Tibial nerve (tissue), 4 donors: ENCODE results near the gene ZFP64. TPM values are rescaled to one million over a fixed set of nuclear protein-coding genes. Genes with fewer than 3 reads are reported as not detected.
A peak's percentile ranks its signal among the peaks of the same experiment; 100 is the strongest.
"Not testable (repeated sequence)": the region's sequence is repeated elsewhere in the genome, so short reads cannot be mapped to it uniquely, and the experiment has no call there.

Source experiments
- DNase-seq, 2 donors: peaks; one replicate each; pipeline ENCODE4 v3.0.0-alpha.2; 2019; ENCODE audit warnings: low spot score in 2 of 2
- H3K27ac ChIP-seq, 4 donors: fragments of 200-600 bp; sonication (generic) in 3 of 4; one replicate each; pipeline ENCODE4 v1.5.1; 2017 to 2019; ENCODE audit warnings: mild to moderate bottlenecking in 1 of 4
- H3K27me3 ChIP-seq, 2 donors: fragments of 200-600 bp; sonication (generic) in 1 of 2; one replicate each; pipeline versions ENCODE4 v1.5.1 to v1.6.0; 2017 to 2019
- H3K36me3 ChIP-seq, 3 donors: fragments of 200-600 bp; sonication (generic); one replicate each; pipeline ENCODE4 v1.5.1; 2018 to 2019
- H3K4me1 ChIP-seq, 4 donors: fragments of 200-600 bp; sonication (generic) in 3 of 4; one replicate each; pipeline ENCODE4 v1.5.1; 2017 to 2019
- H3K4me3 ChIP-seq, 4 donors: fragments of 200-600 bp; sonication (generic) in 3 of 4; one replicate each; pipeline ENCODE4 v1.5.1; 2017 to 2019; ENCODE audit warnings: mild to moderate bottlenecking in 1 of 4, moderate library complexity in 1 of 4
- H3K9me3 ChIP-seq, 4 donors: fragments of 200-600 bp; sonication (generic) in 3 of 4; one replicate each; pipeline ENCODE4 v1.5.1; 2017 to 2019
- EP300 ChIP-seq, 2 donors: sonication (generic); formaldehyde crosslinking; IDR thresholded peaks; one replicate each; pipeline ENCODE4 v1.6.1; 2017; ENCODE audit warnings: antibody characterized with exemption in 2 of 2, mild to moderate bottlenecking in 1 of 2
- POLR2A ChIP-seq, 2 donors: fragments of 450-650 bp; IDR thresholded peaks; one replicate each; pipeline ENCODE4 v1.6.1; 2017; ENCODE audit warnings: antibody characterized with exemption in 2 of 2, mild to moderate bottlenecking in 2 of 2, moderate library complexity in 2 of 2
- WGBS, 2 donors: methylation state at CpG; one replicate each; pipeline ENCODE4 v1.1.5; 2018; 5-methylcytosine and 5-hydroxymethylcytosine counted together
- total RNA-seq, 4 donors: library from RNA; depleted of rRNA; stranded (reverse); fragments of >200 nt; gene quantifications; one replicate each; pipeline ENCODE4 v1.1.0, GENCODE V29; 2016
- TF ChIP-seq, protein P1 (sequence below), 5 experiments: fragments of 200-600 bp in 3 of 5; fragments of 450-650 bp in 2 of 5; sonication (generic) in 3 of 5; IDR thresholded peaks; one replicate each; pipeline ENCODE4 v1.5.1; 2016 to 2019; ENCODE audit warnings: antibody characterized with exemption in 5 of 5, mild to moderate bottlenecking in 3 of 5, moderate library complexity in 2 of 5

Gene ZFP64
- total RNA-seq, 4 donors from 2014 or later = 14.0 to 19.4 (median 15.9) TPM

DNA sequence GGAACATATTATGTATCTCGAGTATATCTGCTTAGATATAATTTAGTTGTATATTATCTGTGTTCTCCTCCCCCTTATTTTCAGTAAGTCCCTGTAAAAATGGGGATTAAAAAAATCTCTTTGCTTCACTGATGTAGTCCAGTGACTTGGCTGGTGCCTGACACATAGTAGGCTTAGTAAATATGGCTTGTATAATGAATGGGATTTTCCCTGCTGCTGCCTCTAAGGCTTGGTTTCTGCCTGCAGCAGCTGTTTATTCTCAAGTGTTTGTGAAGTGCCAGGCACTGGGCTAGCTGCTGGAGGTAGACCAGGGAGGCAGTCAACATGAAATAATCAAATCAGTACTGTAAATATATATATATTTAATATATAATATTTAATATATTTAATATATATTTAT lies 1.6 kb upstream of the ZFP64 start:
- WGBS, 2 donors = 80 to 86% methylated on average over 1 of the region's 1 CpG
- no peak overlapping the region for H3K4me3 ChIP-seq
- TF ChIP-seq, protein P1, sequence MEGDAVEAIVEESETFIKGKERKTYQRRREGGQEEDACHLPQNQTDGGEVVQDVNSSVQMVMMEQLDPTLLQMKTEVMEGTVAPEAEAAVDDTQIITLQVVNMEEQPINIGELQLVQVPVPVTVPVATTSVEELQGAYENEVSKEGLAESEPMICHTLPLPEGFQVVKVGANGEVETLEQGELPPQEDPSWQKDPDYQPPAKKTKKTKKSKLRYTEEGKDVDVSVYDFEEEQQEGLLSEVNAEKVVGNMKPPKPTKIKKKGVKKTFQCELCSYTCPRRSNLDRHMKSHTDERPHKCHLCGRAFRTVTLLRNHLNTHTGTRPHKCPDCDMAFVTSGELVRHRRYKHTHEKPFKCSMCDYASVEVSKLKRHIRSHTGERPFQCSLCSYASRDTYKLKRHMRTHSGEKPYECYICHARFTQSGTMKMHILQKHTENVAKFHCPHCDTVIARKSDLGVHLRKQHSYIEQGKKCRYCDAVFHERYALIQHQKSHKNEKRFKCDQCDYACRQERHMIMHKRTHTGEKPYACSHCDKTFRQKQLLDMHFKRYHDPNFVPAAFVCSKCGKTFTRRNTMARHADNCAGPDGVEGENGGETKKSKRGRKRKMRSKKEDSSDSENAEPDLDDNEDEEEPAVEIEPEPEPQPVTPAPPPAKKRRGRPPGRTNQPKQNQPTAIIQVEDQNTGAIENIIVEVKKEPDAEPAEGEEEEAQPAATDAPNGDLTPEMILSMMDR (IDR thresholded peaks at IDR 0.05) = no peak
- TF ChIP-seq EP300 (IDR thresholded peaks at IDR 0.05) (no peak), POLR2A (IDR thresholded peaks at IDR 0.05) (no peak)
- no peak overlapping the region for H3K27ac ChIP-seq
- H3K36me3 ChIP-seq = no peaks in the 10 kb centered on the region
- no peaks in the 10 kb centered on the region for H3K9me3 ChIP-seq
- peaks cover 0 to 24% (median 0%) of the 10 kb centered on the region in 4 donors for H3K4me1 ChIP-seq
- no peaks in the 10 kb centered on the region for H3K27me3 ChIP-seq
- no peak for DNase-seq

DNA sequence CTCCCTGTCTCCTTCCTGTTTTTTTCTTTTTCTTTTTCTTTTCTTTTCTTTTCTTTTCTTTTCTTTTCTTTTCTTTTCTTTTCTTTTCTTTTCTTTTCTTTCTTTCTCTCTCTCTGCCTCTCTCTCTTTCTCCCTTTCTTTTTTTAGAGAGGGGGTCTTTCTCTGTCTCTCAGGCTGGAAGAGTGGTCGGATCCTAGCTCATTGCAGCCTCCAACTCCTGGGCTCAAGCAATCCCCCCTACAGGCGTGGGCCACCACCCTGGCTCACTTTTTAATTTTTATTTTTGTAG lies 1.1 kb upstream of the ZFP64 start:
- Histone ChIP-seq H3K4me3 (peak overlapping the region in 1 of 4 donors; percentile 77), H3K4me1 (peaks cover 0 to 24% (median 0%) of the 10 kb centered on the region in 4 donors), H3K27ac (peak overlapping the region in 1 of 4 donors; percentile 93)
- H3K9me3 ChIP-seq, H3K27me3 ChIP-seq, H3K36me3 ChIP-seq, DNase-seq: not testable (repeated sequence)
- WGBS, 2 donors = 86 to 93% methylated on average over 2 of the region's 2 CpGs

DNA sequence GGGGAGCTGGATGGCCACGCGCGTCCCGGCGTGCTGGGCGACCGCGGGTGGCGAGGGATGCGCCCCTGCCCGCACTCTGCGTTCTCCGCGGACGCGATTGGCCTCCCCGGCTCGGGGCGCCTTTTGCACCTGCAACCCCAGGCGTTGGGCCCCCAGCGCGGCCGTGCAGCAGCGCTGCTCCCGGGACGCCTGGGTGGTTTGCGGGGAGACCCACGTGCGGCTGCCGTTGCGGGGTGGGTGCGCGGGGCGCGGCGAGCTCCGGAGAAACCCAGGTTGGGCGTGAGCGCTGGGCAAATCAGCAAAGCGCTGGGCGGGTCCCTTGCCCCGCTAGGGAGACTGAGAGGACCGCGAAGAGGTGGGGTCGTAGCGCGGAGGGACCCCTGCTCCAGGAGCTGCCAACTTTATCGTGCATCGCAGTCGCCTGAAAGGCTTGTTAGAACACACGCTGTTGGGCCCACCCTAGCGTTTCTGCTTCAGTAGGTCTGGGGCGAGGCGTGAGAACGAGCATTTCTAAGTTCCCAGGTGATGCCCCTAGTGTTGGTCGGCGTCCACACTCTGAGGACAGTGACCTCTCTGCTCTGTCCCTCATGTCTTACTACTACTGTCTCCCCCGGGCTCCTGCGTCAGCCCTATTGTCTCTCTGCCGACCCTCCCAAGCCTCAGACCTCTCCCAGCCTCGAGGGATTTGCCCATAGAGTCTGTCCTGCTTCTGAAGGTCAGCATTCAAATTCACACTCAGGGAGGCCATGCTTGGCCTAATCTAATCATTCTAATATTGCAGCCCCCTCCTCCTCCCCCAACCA lies 538 bp upstream of the ZFP64 start:
- H3K36me3 ChIP-seq = no peaks in the 10 kb centered on the region
- peaks cover 0 to 24% (median 0%) of the 10 kb centered on the region in 4 donors for H3K4me1 ChIP-seq
- no peak for DNase-seq
- H3K27ac ChIP-seq = peak overlapping the region; percentile 92 to 93 (median 92)
- peak overlapping the region; percentile 77 to 99 (median 92) for H3K4me3 ChIP-seq
- no peaks in the 10 kb centered on the region for H3K9me3 ChIP-seq
- no peak for TF ChIP-seq POLR2A (IDR thresholded peaks at IDR 0.05)
- TF ChIP-seq, protein P1 (IDR thresholded peaks at IDR 0.05) = peak in 1 of 5 experiments; percentile 9
- no peaks in the 10 kb centered on the region for H3K27me3 ChIP-seq
- 0 to 1% methylated on average over 59 to 60 of the region's 61 CpGs for WGBS, 2 donors

DNA sequence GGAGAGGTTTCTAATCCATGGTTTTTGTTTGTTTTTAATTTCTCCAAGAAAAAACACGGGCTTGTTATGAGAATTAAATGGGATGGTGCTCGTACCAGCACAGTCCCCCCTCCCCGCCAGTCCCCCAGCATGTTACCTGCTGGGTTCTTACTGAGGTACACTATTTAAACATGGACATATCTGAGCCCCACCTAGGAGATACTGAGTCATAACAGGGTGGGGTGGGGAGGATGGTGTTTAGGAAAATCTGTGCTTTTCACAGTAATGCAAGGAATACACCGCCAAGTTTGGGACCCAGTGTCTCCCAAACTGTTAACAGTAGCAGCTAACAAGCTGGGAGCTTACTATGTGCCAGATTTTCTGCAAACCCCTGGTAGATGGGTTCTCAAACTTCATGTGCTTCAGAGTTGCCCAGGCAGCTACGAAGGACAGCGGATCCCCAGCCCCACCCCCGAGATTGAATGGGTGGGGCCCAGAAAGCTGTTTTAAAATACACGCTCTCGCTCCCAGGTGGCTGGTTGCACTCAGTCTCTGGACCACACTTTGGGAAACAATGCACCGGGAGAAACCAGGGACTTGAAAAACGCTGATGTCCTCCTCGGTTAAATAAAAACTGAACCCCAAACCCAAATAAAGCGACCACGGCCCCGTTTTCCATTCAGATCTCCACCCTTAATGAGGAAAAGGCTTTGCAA lies 995 bp downstream of the ZFP64 start:
- peak in 1 of 2 donors; percentile 6 for DNase-seq

DNA sequence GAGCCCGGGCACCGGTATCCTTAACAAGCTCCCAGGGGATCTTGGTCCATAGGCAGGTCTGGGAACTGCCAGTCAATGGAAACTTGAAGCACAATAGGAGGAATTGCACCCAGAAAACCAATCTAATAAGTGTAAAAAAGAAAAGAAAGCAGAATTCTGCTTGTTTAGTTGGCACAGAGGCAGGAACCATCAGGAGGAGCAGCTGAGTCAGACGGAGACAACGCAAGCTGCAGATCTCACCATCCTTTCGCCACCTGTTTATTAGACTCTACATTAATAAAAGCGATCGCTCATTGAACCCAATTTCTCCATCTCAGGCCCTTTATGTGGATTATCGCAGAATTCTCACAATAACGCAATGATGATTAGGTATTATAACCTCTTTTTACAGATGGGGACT lies 9.8 kb downstream of the ZFP64 start:
- no peak overlapping the region for H3K27ac ChIP-seq
- 90 to 93% methylated on average over 9 of the region's 9 CpGs for WGBS, 2 donors
- TF ChIP-seq, protein P1 (IDR thresholded peaks at IDR 0.05) = no peak
- TF ChIP-seq EP300 (IDR thresholded peaks at IDR 0.05) (no peak), POLR2A (IDR thresholded peaks at IDR 0.05) (no peak)
- no peak for DNase-seq
- H3K9me3 ChIP-seq = no peaks in the 10 kb centered on the region
- no peak overlapping the region for H3K4me3 ChIP-seq
- no peaks in the 10 kb centered on the region for H3K27me3 ChIP-seq
- H3K36me3 ChIP-seq = peaks cover 0 to 63% (median 0%) of the 10 kb centered on the region in 3 donors
- peaks cover 0 to 4% (median 0%) of the 10 kb centered on the region in 4 donors for H3K4me1 ChIP-seq

More for the DNA sequence above, 995 bp downstream of the ZFP64 start:
- no peaks in the 10 kb centered on the region for H3K27me3 ChIP-seq
- H3K36me3 ChIP-seq = peaks cover 0 to 15% (median 0%) of the 10 kb centered on the region in 3 donors
- 11 to 14% methylated on average over 15 of the region's 15 CpGs for WGBS, 2 donors
- no peaks in the 10 kb centered on the region for H3K9me3 ChIP-seq
- peak overlapping the region; percentile 92 to 93 (median 92) for H3K27ac ChIP-seq
- H3K4me1 ChIP-seq = peaks cover 0 to 24% (median 0%) of the 10 kb centered on the region in 4 donors
- TF ChIP-seq EP300 (IDR thresholded peaks at IDR 0.05) = no peak
- TF ChIP-seq POLR2A (IDR thresholded peaks at IDR 0.05) = no peak
- TF ChIP-seq, protein P1 (IDR thresholded peaks at IDR 0.05) = no peak
- peak overlapping the region; percentile 77 to 99 (median 92) for H3K4me3 ChIP-seq
